Measurements from ENCODE around the gene PUM1.

PUM1 gene

DNA sequence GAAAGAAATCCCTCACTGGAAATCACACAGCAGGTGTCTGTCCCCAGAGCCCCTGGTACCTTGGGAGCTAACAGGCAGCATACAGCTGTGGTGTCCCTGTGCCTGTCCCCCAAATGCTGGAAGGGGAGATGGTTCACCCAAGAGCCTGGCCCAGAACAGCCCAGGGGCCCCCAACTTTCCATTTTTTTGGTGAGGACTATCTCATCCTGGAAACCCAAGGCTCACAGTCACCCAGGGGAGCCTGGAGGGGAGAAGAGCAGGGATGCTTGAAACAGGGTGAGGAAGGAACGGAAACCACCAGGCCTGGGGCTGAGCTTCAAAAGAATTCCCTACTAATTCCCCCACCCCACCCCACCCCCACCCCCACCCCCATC, 160.6 kb downstream of the PUM1 start:
- Histone ChIP-seq H3K4me1 (ENCODE audit: control insufficient read depth in 2 of 2, insufficient read depth in 2 of 2, low read length in 2 of 2) (peaks cover 11 to 18% of the 10 kb centered on the region in 2 donors), H3K9me3 (ENCODE audit: control insufficient read depth in 2 of 2, low read length in 2 of 2) (no peaks in the 10 kb centered on the region), H3K27me3 (ENCODE audit: control insufficient read depth in 2 of 2, insufficient read depth in 2 of 2, low read length in 2 of 2) (peaks cover 3 to 13% of the 10 kb centered on the region in 2 donors), H3K27ac (ENCODE audit: low read depth in 2 of 2, low read length in 2 of 2) (no peak overlapping the region), H3K4me3 (ENCODE audit: low read length in 2 of 2) (no peak overlapping the region), H3K9ac (ENCODE audit: low read depth in 1 of 2, low read length in 2 of 2) (no peak overlapping the region), H3K36me3 (ENCODE audit: control insufficient read depth in 2 of 2, insufficient read depth in 2 of 2, low read length in 2 of 2) (no peaks in the 10 kb centered on the region)

- no peak overlapping the region for H3K4me3 ChIP-seq (ENCODE audit: low read length in 2 of 2)
- peaks cover 3 to 13% of the 10 kb centered on the region in 2 donors for H3K27me3 ChIP-seq (ENCODE audit: control insufficient read depth in 2 of 2, insufficient read depth in 2 of 2, low read length in 2 of 2)
- H3K4me1 ChIP-seq (ENCODE audit: control insufficient read depth in 2 of 2, insufficient read depth in 2 of 2, low read length in 2 of 2) = peaks cover 8 to 16% of the 10 kb centered on the region in 2 donors
- no peak overlapping the region for H3K9ac ChIP-seq (ENCODE audit: low read depth in 1 of 2, low read length in 2 of 2)
- H3K36me3 ChIP-seq (ENCODE audit: control insufficient read depth in 2 of 2, insufficient read depth in 2 of 2, low read length in 2 of 2) = no peaks in the 10 kb centered on the region
- H3K9me3 ChIP-seq (ENCODE audit: control insufficient read depth in 2 of 2, low read length in 2 of 2) = no peaks in the 10 kb centered on the region
- H3K27ac ChIP-seq (ENCODE audit: low read depth in 2 of 2, low read length in 2 of 2) = no peak overlapping the region
Measured at GRCh38 chr1:30904191-30904961, 161.1 kb downstream of the PUM1 start.

DNA sequence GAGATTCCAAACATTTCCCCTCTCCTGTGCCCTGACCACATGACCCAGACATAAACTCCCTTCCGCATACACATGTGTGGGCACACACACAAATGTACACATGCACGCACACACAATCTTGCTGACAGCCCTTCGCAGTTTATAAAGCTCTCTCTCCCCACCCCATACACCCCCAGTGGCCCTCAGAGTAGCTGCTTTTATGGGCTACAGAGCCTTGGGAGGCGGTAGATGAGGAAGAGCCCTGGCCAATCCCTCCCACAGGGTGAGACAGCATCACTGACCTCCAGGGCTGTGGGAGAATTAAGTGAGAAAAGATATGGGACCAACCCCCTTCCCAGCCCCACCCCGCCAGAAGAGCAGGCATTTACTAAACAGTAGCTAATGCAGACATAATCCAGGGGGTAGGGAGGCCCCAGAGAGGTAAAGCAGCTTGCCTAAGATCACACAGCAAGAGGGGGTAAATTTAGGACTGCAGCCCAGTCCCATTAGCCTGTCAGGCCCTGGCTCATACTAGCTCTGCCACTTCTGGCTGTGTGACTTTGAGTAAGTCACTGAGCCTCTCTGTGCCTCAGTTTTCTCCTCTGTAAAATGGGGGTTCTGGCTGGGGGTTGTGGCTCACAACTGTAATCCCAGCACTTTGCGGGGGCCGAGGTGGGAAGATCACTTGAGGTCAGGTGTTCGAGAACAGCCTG, 162.0 kb downstream of the PUM1 start:
- Histone ChIP-seq H3K27ac (ENCODE audit: low read depth in 2 of 2, low read length in 2 of 2) (peak overlapping the region in 1 of 2 donors; percentile 56), H3K36me3 (ENCODE audit: control insufficient read depth in 2 of 2, insufficient read depth in 2 of 2, low read length in 2 of 2) (no peaks in the 10 kb centered on the region), H3K9ac (ENCODE audit: low read depth in 1 of 2, low read length in 2 of 2) (no peak overlapping the region), H3K27me3 (ENCODE audit: control insufficient read depth in 2 of 2, insufficient read depth in 2 of 2, low read length in 2 of 2) (peaks cover 3 to 13% of the 10 kb centered on the region in 2 donors), H3K4me3 (ENCODE audit: low read length in 2 of 2) (no peak overlapping the region), H3K9me3 (ENCODE audit: control insufficient read depth in 2 of 2, low read length in 2 of 2) (no peaks in the 10 kb centered on the region), H3K4me1 (ENCODE audit: control insufficient read depth in 2 of 2, insufficient read depth in 2 of 2, low read length in 2 of 2) (peaks cover 3 to 11% of the 10 kb centered on the region in 2 donors)

DNA sequence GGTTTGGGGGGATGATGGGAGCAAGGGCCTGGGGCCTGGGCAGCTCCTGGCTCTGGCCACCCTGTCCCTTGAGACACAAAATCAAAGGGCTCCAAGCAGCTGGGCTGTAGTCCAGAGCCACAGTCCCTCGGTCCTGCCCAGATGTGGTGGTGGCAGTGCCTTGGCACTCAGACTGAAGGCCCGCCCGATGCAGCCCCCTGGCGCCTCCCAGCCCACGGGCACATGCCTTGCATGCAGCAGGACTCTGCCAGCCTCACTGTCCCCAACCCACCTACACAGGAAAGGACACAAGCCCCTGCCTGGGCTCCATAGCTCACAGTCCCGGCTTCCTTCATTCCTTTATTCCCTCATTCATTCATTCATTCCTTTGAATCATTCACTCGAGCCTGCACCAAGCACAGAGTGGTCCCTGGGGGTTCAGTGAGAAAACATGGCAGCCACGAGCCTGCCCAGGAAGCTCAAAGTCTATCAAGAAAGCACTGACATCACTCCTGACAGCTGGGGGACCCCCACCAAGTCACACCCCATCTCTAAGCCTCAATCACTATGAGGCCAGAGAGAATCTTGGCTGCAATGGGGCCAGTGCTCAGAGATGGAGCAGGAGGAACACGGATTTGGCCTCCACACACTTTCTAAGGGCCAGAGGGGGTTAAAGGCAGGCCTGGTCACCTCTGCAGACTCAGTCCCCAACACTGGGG, 162.8 kb downstream of the PUM1 start:
- Histone ChIP-seq H3K9me3 (ENCODE audit: control insufficient read depth in 2 of 2, low read length in 2 of 2) (no peaks in the 10 kb centered on the region), H3K27ac (ENCODE audit: low read depth in 2 of 2, low read length in 2 of 2) (peak overlapping the region; percentile 17 to 58), H3K4me1 (ENCODE audit: control insufficient read depth in 2 of 2, insufficient read depth in 2 of 2, low read length in 2 of 2) (peaks cover 3 to 11% of the 10 kb centered on the region in 2 donors), H3K4me3 (ENCODE audit: low read length in 2 of 2) (no peak overlapping the region), H3K9ac (ENCODE audit: low read depth in 1 of 2, low read length in 2 of 2) (no peak overlapping the region), H3K36me3 (ENCODE audit: control insufficient read depth in 2 of 2, insufficient read depth in 2 of 2, low read length in 2 of 2) (no peaks in the 10 kb centered on the region), H3K27me3 (ENCODE audit: control insufficient read depth in 2 of 2, insufficient read depth in 2 of 2, low read length in 2 of 2) (peaks cover 3 to 12% of the 10 kb centered on the region in 2 donors)

- peaks cover 3 to 11% of the 10 kb centered on the region in 2 donors for H3K4me1 ChIP-seq (ENCODE audit: control insufficient read depth in 2 of 2, insufficient read depth in 2 of 2, low read length in 2 of 2)
- H3K9me3 ChIP-seq (ENCODE audit: control insufficient read depth in 2 of 2, low read length in 2 of 2) = no peaks in the 10 kb centered on the region
Measured at GRCh38 chr1:30901798-30902581, 163.5 kb downstream of the PUM1 start.

GRCh38 chr1:30900931-30901560, 164.5 kb downstream of the PUM1 start:
- Histone ChIP-seq H3K36me3 (ENCODE audit: control insufficient read depth in 2 of 2, insufficient read depth in 2 of 2, low read length in 2 of 2) (no peaks in the 10 kb centered on the region), H3K4me3 (ENCODE audit: low read length in 2 of 2) (no peak overlapping the region), H3K9ac (ENCODE audit: low read depth in 1 of 2, low read length in 2 of 2) (no peak overlapping the region), H3K9me3 (ENCODE audit: control insufficient read depth in 2 of 2, low read length in 2 of 2) (no peaks in the 10 kb centered on the region), H3K4me1 (ENCODE audit: control insufficient read depth in 2 of 2, insufficient read depth in 2 of 2, low read length in 2 of 2) (peaks cover 3 to 11% of the 10 kb centered on the region in 2 donors), H3K27me3 (ENCODE audit: control insufficient read depth in 2 of 2, insufficient read depth in 2 of 2, low read length in 2 of 2) (no peaks in the 10 kb centered on the region), H3K27ac (ENCODE audit: low read depth in 2 of 2, low read length in 2 of 2) (peak overlapping the region in 1 of 2 donors; percentile 0)

More at GRCh38 chr1:30901798-30902581, 163.5 kb downstream of the PUM1 start:
- peaks cover 0 to 4% of the 10 kb centered on the region in 2 donors for H3K27me3 ChIP-seq (ENCODE audit: control insufficient read depth in 2 of 2, insufficient read depth in 2 of 2, low read length in 2 of 2)
- H3K27ac ChIP-seq (ENCODE audit: low read depth in 2 of 2, low read length in 2 of 2) = peak overlapping the region; percentile 17 to 58
- no peak overlapping the region for H3K4me3 ChIP-seq (ENCODE audit: low read length in 2 of 2)
- H3K9ac ChIP-seq (ENCODE audit: low read depth in 1 of 2, low read length in 2 of 2) = no peak overlapping the region
- H3K36me3 ChIP-seq (ENCODE audit: control insufficient read depth in 2 of 2, insufficient read depth in 2 of 2, low read length in 2 of 2) = no peaks in the 10 kb centered on the region

DNA sequence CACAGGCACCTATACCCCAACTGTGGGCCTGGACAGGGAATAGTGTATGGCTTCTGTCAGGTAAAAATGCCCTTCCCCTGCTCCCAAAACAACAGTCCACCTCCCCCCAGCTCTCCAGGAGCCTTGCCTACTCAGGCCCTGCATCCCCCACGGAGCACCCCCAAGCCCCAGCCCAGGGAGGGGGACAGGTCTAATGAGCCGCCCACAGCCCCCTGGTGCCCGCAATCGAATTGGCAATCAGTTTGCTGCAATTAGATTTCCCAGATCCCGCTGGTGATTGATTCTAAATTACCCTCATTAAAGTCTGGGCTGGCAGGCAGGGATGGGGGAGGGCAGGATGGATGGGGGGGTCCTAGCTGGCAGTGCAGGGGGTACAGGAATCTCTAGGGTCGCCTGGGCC, 165.0 kb downstream of the PUM1 start:
- Histone ChIP-seq H3K9ac (ENCODE audit: low read depth in 1 of 2, low read length in 2 of 2) (no peak overlapping the region), H3K36me3 (ENCODE audit: control insufficient read depth in 2 of 2, insufficient read depth in 2 of 2, low read length in 2 of 2) (no peaks in the 10 kb centered on the region), H3K4me3 (ENCODE audit: low read length in 2 of 2) (no peak overlapping the region), H3K4me1 (ENCODE audit: control insufficient read depth in 2 of 2, insufficient read depth in 2 of 2, low read length in 2 of 2) (peaks cover 3 to 11% of the 10 kb centered on the region in 2 donors), H3K27me3 (ENCODE audit: control insufficient read depth in 2 of 2, insufficient read depth in 2 of 2, low read length in 2 of 2) (no peaks in the 10 kb centered on the region), H3K27ac (ENCODE audit: low read depth in 2 of 2, low read length in 2 of 2) (no peak overlapping the region), H3K9me3 (ENCODE audit: control insufficient read depth in 2 of 2, low read length in 2 of 2) (no peaks in the 10 kb centered on the region)

GRCh38 chr1:30899577-30900389, 165.7 kb downstream of the PUM1 start:
- Histone ChIP-seq H3K4me1 (ENCODE audit: control insufficient read depth in 2 of 2, insufficient read depth in 2 of 2, low read length in 2 of 2) (peaks cover 3 to 11% of the 10 kb centered on the region in 2 donors), H3K36me3 (ENCODE audit: control insufficient read depth in 2 of 2, insufficient read depth in 2 of 2, low read length in 2 of 2) (no peaks in the 10 kb centered on the region), H3K9me3 (ENCODE audit: control insufficient read depth in 2 of 2, low read length in 2 of 2) (no peaks in the 10 kb centered on the region), H3K4me3 (ENCODE audit: low read length in 2 of 2) (no peak overlapping the region), H3K27me3 (ENCODE audit: control insufficient read depth in 2 of 2, insufficient read depth in 2 of 2, low read length in 2 of 2) (no peaks in the 10 kb centered on the region), H3K27ac (ENCODE audit: low read depth in 2 of 2, low read length in 2 of 2) (no peak overlapping the region), H3K9ac (ENCODE audit: low read depth in 1 of 2, low read length in 2 of 2) (no peak overlapping the region)

Measured in mucosa of rectum (tissue), 2 donors.